Measurements from ENCODE around the gene DDX27. TPM values are rescaled to one million over a fixed set of nuclear protein-coding genes. Genes with fewer than 3 reads are reported as not detected.

DDX27 gene
- total RNA-seq, 1 experiment from 2014 or later, result 54.8 TPM

GRCh38 chr20:49276161-49276960 lies 57.1 kb downstream of the DDX27 start (continued):
- no peak for TF ChIP-seq NR2C2 (CRISPR knock-in tag; IDR thresholded peaks at IDR 0.05)
- no peak for TF ChIP-seq ZNF263 (CRISPR knock-in tag; IDR thresholded peaks at IDR 0.05; ENCODE audit: low read depth)
- TF ChIP-seq CBFB (CRISPR knock-in tag; IDR thresholded peaks at IDR 0.05; ENCODE audit: low read depth), result no peak

GRCh38 chr20:49276961-49277785 lies 58.0 kb downstream of the DDX27 start:
- CTCF ChIA-PET, result interaction anchor here (0.7 to 1.4 kb wide), 5 partner anchors 30 to 60 kb away, joined by 3 to 11 read pairs (median 3); partner anchors contain the start of gene DDX27
- TF ChIP-seq ATF6 (CRISPR knock-in tag; IDR thresholded peaks at IDR 0.05) (no peak), ZNF425 (CRISPR knock-in tag; conservative IDR thresholded peaks at IDR 0.05) (no peak), JUN (CRISPR knock-in tag; IDR thresholded peaks at IDR 0.05) (no peak), TEAD4 (CRISPR knock-in tag; IDR thresholded peaks at IDR 0.05) (no peak), CTCF (IDR thresholded peaks at IDR 0.05) (no peak), FOXJ3 (CRISPR knock-in tag; IDR thresholded peaks at IDR 0.05; ENCODE audit: borderline replicate concordance) (no peak), ZNF532 (CRISPR knock-in tag; IDR thresholded peaks at IDR 0.05; ENCODE audit: borderline replicate concordance) (no peak), MYBL2 (CRISPR knock-in tag; IDR thresholded peaks at IDR 0.05) (no peak), SMAD3 (CRISPR knock-in tag; IDR thresholded peaks at IDR 0.05; ENCODE audit: borderline replicate concordance) (no peak), ZBTB43 (CRISPR knock-in tag; IDR thresholded peaks at IDR 0.05) (no peak), FOXK1 (CRISPR knock-in tag; IDR thresholded peaks at IDR 0.05) (no peak), NR3C1 (CRISPR knock-in tag; conservative IDR thresholded peaks at IDR 0.05; ENCODE audit: low read depth) (no peak), ZNF232 (CRISPR knock-in tag; IDR thresholded peaks at IDR 0.05) (no peak), E2F1 (CRISPR knock-in tag; IDR thresholded peaks at IDR 0.05) (no peak), RELA (CRISPR knock-in tag; IDR thresholded peaks at IDR 0.05; ENCODE audit: borderline replicate concordance) (no peak)

More at GRCh38 chr20:49276961-49277785, 58.0 kb downstream of the DDX27 start:
- H3K36me3 Mint-ChIP-seq, result peaks cover 65% of the 10 kb centered on the region
- H3K9me3 Mint-ChIP-seq, result peaks cover 7% of the 10 kb centered on the region
- DNase-seq (ENCODE audit: low spot score), result peak; percentile 20
- H3K4me1 Mint-ChIP-seq, result peaks cover 31% of the 10 kb centered on the region
- POLR2A ChIA-PET, result interaction anchor here (0.5 to 1.6 kb wide), 7 partner anchors 10 to 149 kb away, joined by 3 to 8 read pairs (median 3); no protein-coding TSS in a partner anchor
- peak overlapping the region; percentile 100 for H3K4me3 Mint-ChIP-seq
- H3K27me3 Mint-ChIP-seq (ENCODE audit: low read depth), result no peaks in the 10 kb centered on the region; the same call in 1 of the 2 replicates
- peak overlapping the region; percentile 50; the same call in 1 of the 2 replicates for H3K27ac Mint-ChIP-seq
- no peak; the same call in 1 of the 2 replicates for ATAC-seq
